ENCODE results near the gene CGAS.

The CGAS gene

DNA sequence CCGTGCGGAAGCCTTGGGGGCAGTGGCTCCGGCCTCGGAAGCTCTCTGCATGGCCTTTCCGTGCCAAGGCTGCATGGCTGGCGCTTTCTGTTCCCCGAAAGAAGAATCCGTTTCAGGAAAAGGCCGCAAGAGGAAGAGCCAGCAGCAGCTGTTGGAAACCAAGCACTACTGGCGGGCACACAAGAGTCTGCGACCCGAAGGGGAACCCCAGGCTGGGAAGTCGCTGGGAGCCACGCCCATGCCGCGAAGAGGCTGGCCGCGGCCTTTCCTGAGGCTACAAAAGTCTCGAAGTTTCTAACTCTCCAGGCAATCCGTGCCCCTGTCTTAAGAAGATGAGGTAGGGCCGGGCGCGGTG, at the start of gene CGAS:
TSS of gene CGAS (minus strand) at position 191 of the 355 bp plus-strand sequence. CDS start at position 75, 116 bp downstream.
- TF ChIP-seq CTCF (IDR thresholded peaks at IDR 0.05; ENCODE audit: control extremely low read depth, extremely low read depth, low read depth, missing control alignments), result no peak
- POLR2A ChIA-PET, result interaction anchor here (0.6 to 2.9 kb wide), 5 partner anchors 9 to 244 kb away, joined by 3 to 45 read pairs (median 3); partner anchors contain the start of genes CD109 and MTO1
- DNase-seq (ENCODE audit: extremely low spot score), result peak; percentile 81
- CTCF ChIA-PET, result interaction anchor here (1.2 to 3.1 kb wide), 4 partner anchors 10 to 239 kb away, joined by 3 to 18 read pairs (median 4); partner anchors contain the start of gene MTO1

DNA sequence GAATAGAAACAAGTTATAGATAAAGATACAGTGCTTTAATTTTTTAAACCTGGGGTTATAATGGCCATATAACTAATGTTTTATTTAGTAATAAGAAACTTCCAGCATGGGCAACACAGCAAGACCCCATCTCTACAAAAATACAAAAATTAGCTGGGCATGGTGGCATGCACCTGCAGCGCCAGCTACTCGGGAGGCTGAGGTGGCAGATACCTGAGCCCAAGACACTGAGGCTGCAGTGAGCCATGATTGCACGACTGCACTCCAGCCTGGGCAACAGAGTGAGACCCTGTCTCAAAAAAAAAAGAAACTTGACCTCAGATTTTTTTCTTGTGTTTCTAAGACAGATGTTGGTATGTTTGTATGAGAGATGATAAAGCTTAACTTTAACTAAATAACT, 45.8 kb upstream of the CGAS start:
- DNase-seq (ENCODE audit: extremely low spot score), result no peak
- POLR2A ChIA-PET, result no interaction called here
- no peak for TF ChIP-seq CTCF (IDR thresholded peaks at IDR 0.05; ENCODE audit: control extremely low read depth, extremely low read depth, low read depth, missing control alignments)
- CTCF ChIA-PET, result interaction anchor here (1.1 to 3.5 kb wide), 5 partner anchors 10 to 113 kb away, joined by 3 to 17 read pairs (median 10); no protein-coding TSS in a partner anchor

DNA sequence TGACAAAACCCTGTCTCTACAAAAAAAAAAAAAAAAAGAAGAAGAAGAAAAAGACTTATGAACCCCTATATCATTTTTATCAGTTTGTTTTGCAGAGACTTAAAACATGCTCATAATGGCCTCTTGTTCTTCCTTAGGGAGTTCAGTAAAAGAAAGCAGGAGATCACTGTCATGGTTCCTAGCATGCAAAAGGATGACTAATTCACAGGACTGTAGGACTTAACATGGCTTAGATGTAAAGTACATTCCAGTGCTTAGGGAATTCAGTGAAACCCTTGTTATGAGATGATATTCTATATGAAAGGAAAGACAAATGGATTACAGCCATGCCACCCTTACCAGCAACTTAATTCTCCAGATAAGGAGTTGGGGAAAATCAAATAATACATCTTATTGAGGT, 39.3 kb upstream of the CGAS start:
- POLR2A ChIA-PET, result no interaction called here
- TF ChIP-seq CTCF (IDR thresholded peaks at IDR 0.05; ENCODE audit: control extremely low read depth, extremely low read depth, low read depth, missing control alignments), result no peak
- DNase-seq (ENCODE audit: extremely low spot score), result no peak

GRCh38 chr6:73487473-73487872, 35.4 kb upstream of the CGAS start:
- TF ChIP-seq CTCF (IDR thresholded peaks at IDR 0.05; ENCODE audit: control extremely low read depth, extremely low read depth, low read depth, missing control alignments), result no peak
- ChIA-PET CTCF (interaction anchor here (1.3 to 2.2 kb wide), 3 partner anchors 10 to 35 kb away, joined by 3 to 10 read pairs (median 3); partner anchors contain the start of gene CGAS), POLR2A (no interaction called here)
- DNase-seq (ENCODE audit: extremely low spot score), result no peak

More for the DNA sequence above, 39.3 kb upstream of the CGAS start:
- CTCF ChIA-PET, result interaction anchor here (1.4 kb wide), 1 partner anchor 10 kb away, joined by 5 read pairs; no protein-coding TSS in a partner anchor

- DNase-seq (ENCODE audit: extremely low spot score), result no peak
- POLR2A ChIA-PET, result no interaction called here
- TF ChIP-seq CTCF (IDR thresholded peaks at IDR 0.05; ENCODE audit: control extremely low read depth, extremely low read depth, low read depth, missing control alignments), result no peak
Observed at GRCh38 chr6:73484438-73484837, 32.3 kb upstream of the CGAS start.

GRCh38 chr6:73481969-73482368, 29.9 kb upstream of the CGAS start:
- no peak for DNase-seq (ENCODE audit: extremely low spot score)
- no peak for TF ChIP-seq CTCF (IDR thresholded peaks at IDR 0.05; ENCODE audit: control extremely low read depth, extremely low read depth, low read depth, missing control alignments)
- ChIA-PET POLR2A (no interaction called here), CTCF (interaction anchor here (1.0 to 1.4 kb wide), 3 partner anchors 10 to 16 kb away, joined by 4 to 6 read pairs (median 6); no protein-coding TSS in a partner anchor)

More at GRCh38 chr6:73484438-73484837, 32.3 kb upstream of the CGAS start:
- CTCF ChIA-PET, result interaction anchor here (0.8 to 2.7 kb wide), 5 partner anchors 9 to 126 kb away, joined by 3 to 6 read pairs (median 3); no protein-coding TSS in a partner anchor
